Measurements from ENCODE around the gene FAM229A.

Gene FAM229A

DNA sequence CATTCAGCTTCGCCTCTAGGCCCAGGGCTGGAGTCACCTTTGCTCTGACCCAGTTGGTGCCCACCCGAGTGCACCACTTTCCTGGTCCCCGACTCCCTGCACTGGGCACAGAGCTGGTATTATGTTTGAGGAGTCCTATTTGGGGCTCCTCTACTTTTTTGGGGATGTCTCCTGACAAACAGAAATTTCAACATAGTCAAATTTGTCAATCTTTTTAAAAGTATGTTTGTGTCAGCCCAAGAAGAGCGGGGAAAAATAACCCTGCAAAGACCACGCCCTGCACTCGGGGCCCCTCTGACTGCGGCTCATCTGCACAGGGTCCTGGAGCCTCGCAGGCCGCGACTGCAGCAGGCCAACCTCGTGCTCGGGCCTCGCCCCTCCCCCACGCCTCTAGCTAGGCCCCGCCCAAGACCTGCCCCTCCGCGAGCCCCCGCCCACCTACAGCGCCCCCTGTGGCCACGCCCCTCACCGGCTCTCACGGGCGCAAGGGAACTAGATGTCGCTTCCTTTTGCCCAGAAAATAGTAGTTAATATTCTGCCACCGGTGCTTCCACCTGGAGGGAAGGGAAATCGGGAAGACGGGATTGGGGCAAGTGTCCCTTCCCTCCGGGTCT lies 11.4 kb downstream of the FAM229A start:
- DNase-seq (ENCODE audit: low read depth in 2 of 2): peak in 1 of 2 donors; percentile 46

DNA sequence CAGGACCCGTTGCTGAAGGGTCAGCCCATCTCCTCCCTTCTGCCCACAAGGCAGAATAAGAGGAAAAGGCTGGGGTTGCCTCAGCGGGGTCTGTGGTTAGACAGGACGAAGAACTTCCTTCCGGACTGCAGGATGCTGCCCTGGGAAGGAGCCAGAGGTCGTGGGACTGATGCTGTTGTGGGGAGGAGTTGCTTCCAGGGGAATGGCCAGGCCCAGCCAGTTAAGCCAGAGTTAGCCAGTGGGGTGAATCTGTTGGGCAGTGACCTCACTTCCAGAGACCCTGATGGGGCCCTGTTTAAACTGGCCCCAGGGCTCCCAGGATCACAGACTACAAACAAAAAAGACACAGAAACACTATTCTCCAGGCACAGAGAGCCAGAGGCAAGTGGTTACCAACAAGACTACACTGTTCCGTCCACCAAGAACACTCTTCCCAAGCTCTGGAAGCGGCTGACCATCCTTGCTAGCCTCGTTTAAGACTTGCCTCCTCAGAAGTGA lies 13.0 kb downstream of the FAM229A start:
- DNase-seq (ENCODE audit: low read depth in 2 of 2): no peak

- DNase-seq (ENCODE audit: low read depth in 2 of 2): no peak
Observed at GRCh38 chr1:32346532-32347157, 15.6 kb downstream of the FAM229A start.

DNA sequence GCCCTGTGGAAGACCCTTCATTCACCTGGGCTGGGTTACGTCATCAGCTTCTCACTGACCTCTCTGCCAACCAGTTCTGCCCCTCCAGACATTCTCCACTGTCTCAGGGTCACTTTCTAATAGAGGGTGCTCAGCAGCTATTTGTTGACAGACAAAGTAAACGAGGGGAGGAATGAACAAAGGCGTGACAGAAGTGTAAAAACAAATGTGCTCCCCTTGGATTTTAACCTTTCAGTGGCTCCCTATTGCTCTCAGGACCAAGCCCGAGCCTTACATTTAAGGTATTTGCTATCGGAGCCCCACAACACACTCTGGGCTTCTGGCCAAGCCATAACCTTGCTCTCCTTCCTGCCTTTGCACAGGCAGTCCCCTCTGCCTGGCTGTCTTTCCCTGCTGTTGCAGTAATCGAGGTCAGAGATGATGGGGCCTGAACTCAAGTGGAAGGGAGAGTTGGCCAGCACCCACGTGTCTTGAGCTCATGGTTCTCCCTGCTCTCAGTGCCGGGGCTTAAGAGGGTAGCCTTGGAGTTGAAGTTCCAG lies 16.9 kb downstream of the FAM229A start:
- DNase-seq (ENCODE audit: low read depth in 2 of 2): no peak

GRCh38 chr1:32342704-32343103 lies 19.6 kb downstream of the FAM229A start:
- DNase-seq (ENCODE audit: low read depth in 2 of 2): no peak

- DNase-seq (ENCODE audit: low read depth in 2 of 2): no peak
Observed at GRCh38 chr1:32341971-32342370, 20.3 kb downstream of the FAM229A start.

DNA sequence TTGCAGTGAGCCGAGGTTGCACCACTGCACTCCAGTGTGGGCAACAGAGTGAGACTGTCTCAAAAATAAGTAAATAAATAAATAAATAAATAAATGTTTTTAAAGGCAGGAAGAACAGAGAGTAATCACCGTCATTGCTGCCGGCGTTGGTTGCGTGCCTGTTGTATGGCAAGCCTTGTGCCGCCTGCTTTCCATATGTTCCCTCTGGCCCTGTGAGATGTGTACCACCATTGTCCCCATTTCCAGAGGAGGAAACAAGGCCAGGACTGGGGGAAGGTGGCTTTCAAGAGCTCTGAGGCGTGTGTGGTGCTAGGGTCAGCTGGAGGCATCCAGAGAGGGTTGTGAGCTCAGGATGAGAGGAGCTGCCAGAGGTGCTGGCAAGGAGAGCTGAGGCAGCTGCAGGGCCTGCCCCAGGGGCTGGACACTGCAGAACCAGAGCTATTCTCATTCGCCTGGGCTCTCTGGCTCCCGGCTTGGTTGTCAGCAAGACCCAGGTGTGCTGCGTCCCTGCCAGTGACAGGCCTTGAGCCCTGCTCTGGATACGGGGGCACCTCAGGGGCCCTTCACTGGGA lies 21.0 kb downstream of the FAM229A start:
- no peak for DNase-seq (ENCODE audit: low read depth in 2 of 2)

GRCh38 chr1:32339363-32339978 lies 22.8 kb downstream of the FAM229A start:
- DNase-seq (ENCODE audit: low read depth in 2 of 2): no peak

DNA sequence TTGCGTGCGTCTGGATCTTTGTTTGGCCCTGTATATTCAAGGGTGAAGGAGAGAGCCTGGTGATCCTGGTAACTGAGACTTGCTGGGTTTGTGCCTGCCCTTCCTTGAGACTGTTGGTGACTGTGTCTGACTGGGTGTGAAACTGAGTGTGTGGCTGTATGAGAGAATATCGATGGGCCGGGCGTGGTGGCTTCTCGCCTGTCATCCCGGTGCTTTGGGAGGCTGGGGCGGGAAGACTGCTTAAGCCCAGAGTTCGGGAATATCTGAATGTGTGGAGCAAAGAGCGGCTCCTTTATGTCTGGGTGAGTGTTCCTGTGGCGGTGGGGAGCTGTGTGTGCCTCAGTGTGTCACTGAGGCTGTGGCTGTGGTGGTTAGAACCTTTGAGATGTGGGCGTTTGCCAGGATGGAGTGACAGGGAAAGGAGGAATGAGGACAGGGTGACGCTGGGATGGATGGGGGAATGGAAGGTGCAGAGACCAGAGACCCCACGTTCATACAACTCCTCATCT lies 23.6 kb downstream of the FAM229A start:
- DNase-seq (ENCODE audit: low read depth in 2 of 2): no peak

DNA sequence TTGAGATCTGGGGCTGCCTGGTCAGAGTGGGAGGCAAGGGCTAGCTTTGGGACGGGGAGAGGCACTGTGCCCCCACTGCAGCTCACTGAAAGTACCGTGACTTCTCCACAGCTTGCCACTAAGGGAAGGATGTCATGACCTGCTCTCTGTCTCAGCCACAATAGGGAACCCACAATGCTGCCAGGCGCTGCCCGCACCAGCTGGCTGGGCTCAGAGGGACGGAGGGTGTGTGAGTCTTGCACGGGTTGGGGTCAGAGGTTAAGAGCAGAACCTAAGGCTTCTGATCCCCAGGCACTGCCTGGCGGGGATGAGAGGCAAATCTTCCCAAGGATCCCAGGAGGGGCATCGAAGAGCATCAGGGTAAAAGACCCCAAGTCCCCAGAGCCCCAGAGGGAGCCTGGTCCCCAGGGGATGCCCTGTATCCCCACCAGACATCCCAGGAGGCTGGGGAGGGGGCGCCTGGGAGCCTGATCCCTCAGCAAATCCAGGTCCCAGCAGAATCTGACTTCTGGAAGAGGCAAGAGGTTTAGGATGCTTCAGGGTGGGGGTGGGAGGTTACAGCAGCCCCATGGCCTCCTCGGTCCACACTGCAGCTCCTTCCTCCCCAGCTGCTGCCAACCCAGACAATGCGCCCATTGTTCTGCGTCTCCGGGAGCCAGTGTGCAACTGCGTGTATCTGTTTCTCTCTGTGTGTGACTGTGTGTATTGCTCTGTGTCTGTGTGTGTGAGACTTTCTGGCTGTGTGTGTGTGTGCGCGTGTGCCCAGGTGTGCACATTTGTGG lies 24.2 kb downstream of the FAM229A start:
- no peak for DNase-seq (ENCODE audit: low read depth in 2 of 2)

- peak in 1 of 2 donors; percentile 28 for DNase-seq (ENCODE audit: low read depth in 2 of 2)
Observed at GRCh38 chr1:32336963-32337675, 25.2 kb downstream of the FAM229A start.

DNA sequence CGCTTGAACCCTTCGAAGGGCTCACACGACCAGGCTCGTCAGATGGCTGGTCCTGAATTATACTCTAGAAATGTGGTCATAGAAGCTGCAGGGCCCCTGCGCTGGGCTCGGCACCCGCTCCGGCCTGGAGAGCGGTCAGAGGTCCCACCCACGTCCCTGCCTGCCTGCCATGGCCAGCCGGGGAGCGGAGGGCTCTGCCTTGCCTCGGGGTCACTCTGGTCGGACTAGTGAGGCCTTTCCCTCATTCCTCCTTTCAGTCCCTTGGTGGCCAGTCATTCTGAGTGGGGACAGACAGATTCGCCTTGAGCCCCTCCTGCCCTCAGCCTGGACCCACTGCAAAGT lies 25.7 kb downstream of the FAM229A start:
- DNase-seq (ENCODE audit: low read depth in 2 of 2): no peak

- peak; percentile 75 to 78 for DNase-seq (ENCODE audit: low read depth in 2 of 2)
Observed at GRCh38 chr1:32335790-32336590, 26.3 kb downstream of the FAM229A start, which contains the start of gene MARCKSL1. TSS of gene MARCKSL1 (minus strand) at chr1:32336233. CDS start at chr1:32336033, 200 bp downstream.

GRCh38 chr1:32335535-32335789 lies 26.8 kb downstream of the FAM229A start:
- no peak for DNase-seq (ENCODE audit: low read depth in 2 of 2)

DNA sequence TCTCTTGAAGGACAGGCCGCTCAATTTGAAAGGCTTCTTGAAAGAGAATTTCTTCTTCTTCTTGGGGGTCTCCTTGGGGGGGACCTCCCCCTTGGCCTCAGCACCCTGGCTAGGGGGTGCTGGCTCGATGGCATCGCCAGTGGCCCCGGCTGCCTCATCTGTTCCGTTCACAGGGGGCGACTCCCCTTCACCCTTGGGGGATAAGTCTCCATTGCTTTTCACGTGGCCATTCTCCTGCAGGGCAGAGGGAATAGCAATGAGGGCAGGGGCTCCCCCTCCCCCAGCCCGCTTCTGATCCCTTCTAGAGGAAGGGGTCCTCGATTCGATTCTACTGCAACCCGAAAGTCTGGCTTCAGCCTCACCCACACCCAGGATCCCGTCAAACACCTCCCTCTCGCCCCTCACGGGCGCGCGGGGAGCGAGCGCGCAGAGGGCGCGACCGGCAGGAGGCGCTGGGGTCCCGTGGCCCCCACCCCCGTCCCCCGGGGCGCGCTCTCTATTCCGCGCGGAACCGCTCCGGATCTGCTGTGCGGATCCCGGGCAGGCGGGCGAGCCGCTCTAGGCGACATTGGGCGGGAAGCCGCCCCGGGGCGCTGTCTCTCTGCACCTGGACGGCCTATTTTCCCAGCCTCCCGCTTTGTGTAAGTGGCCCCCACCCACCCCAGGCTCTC lies 27.3 kb downstream of the FAM229A start:
- peak; percentile 36 to 44 for DNase-seq (ENCODE audit: low read depth in 2 of 2)

GRCh38 chr1:32334274-32334861 lies 27.9 kb downstream of the FAM229A start:
- no peak for DNase-seq (ENCODE audit: low read depth in 2 of 2)

DNA sequence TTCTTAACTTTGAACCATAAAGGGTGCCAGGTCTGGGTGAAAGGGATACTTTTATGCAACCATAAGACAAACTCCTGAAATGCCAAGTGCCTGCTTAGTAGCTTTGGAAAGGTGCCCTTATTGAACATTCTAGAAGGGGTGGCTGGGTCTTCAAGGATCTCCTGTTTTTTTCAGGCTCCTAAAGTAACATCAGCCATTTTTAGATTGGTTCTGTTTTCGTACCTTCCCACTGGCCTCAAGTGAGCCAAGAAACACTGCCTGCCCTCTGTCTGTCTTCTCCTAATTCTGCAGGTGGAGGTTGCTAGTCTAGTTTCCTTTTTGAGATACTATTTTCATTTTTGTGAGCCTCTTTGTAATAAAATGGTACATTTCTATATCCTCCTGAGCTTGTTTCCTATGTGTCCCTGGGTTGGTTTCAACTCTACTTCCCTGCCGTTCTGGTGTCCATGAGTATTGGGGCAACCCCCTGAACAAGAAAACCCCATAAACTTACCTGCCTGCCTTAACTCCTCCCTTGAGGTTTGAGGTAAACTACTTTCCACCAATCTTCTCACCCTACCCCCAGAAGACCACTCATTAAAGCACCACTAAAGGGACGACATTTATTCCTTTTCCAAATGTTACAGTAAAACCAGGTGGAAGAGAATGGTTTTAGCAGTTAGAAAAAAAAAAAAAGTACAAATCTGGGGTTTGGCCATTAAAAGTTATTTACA lies 28.9 kb downstream of the FAM229A start:
- no peak for DNase-seq (ENCODE audit: low read depth in 2 of 2)

DNA sequence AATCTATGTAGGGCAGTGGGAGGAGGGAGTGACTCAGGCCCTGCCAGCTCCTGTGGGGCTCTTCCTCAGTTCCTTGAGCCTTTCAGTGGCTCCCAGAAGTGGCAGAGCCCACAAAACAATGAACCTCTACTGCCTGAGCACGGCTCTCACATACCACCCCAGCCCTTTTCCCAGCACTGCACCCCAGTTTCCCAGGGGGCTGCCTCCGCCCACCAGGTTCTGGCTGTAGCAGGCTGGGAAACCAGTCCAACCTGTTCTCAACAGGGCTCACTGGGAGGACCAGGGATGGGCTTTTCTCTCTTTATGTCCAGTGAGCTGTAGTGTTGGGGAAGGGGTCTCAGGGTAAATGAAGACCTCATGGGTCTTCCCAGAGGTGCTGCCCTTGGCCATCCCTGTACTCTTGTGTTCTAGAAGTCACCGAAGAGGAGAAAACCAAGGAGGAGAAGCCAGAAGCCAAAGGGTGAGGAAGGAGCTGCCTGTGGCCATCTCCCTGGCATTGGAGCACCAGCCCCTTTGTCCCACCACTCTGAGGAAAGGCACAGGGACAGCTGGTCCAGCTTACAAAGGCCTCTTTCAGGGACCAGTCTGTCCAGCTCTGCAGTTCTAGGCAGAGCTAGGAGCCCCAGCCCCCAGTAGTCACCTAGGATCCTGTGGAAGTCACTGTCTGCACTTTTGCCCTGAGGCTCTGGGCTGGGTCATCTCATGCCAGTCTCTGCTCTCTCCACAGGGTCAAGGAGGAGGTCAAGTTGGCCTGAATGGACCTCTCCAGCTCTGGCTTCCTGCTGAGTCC lies 29.8 kb downstream of the FAM229A start:
- no peak for DNase-seq (ENCODE audit: low read depth in 2 of 2)
